Smooth muscle cell (in vitro differentiated cells): ENCODE measurements around the gene MSI2. TPM values are rescaled to one million over a fixed set of nuclear protein-coding genes. Genes with fewer than 3 reads are reported as not detected.

Experiments
- DNase-seq: peaks from one replicate; lab custom pipeline; 2025; ENCODE audit not compliant: unreplicated experiment; lab: John Stamatoyannopoulos, UW
- H2AFZ ChIP-seq: fragments of 200-600 bp; sonication (generic); 2 replicates; pipeline ENCODE4 v1.6.0; 2016; ENCODE audit warnings: antibody characterized with exemption, low read depth, mild to moderate bottlenecking
- H3F3A ChIP-seq: fragments of 200-600 bp; sonication (generic); 2 replicates; pipeline ENCODE4 v1.6.0; 2017; ENCODE audit warnings: antibody characterized with exemption, low read depth
- H3K27ac ChIP-seq: fragments of 200-600 bp; sonication (generic); 2 replicates; pipeline ENCODE4 v1.5.1; 2016; ENCODE audit warnings: low read depth, mild to moderate bottlenecking
- H3K27me3 ChIP-seq: fragments of 200-600 bp; sonication (generic); 2 replicates; pipeline ENCODE4 v1.6.1; 2016; ENCODE audit warnings: low read depth, mild to moderate bottlenecking
- H3K36me3 ChIP-seq: fragments of 200-600 bp; sonication (generic); 2 replicates; pipeline ENCODE4 v1.5.1; 2016; ENCODE audit warnings: low read depth
- H3K4me1 ChIP-seq: fragments of 200-600 bp; sonication (generic); 2 replicates; pipeline ENCODE4 v1.5.1; 2016; ENCODE audit warnings: low read depth
- H3K4me2 ChIP-seq: fragments of 200-600 bp; sonication (generic); 2 replicates; pipeline ENCODE4 v1.6.0; 2016; ENCODE audit warnings: mild to moderate bottlenecking
- H3K4me3 ChIP-seq: fragments of 200-600 bp; sonication (generic); 2 replicates; pipeline ENCODE4 v1.5.1; 2016; ENCODE audit warnings: mild to moderate bottlenecking
- H3K79me2 ChIP-seq: fragments of 200-600 bp; sonication (generic); 2 replicates; pipeline ENCODE4 v1.6.0; 2016; ENCODE audit warnings: low read depth, mild to moderate bottlenecking
- H3K9ac ChIP-seq: fragments of 200-600 bp; sonication (generic); 2 replicates; pipeline ENCODE4 v1.6.0; 2016; ENCODE audit warnings: low read depth
- H3K9me3 ChIP-seq: fragments of 200-600 bp; sonication (generic); replicated peaks from 2 replicates; pipeline ENCODE4 v1.5.1; 2016; ENCODE audit warnings: low read depth
- H4K20me1 ChIP-seq: fragments of 200-600 bp; sonication (generic); 2 replicates; pipeline ENCODE4 v1.6.0; 2016; ENCODE audit warnings: low read depth
- WGBS: methylation state at CpG from one replicate; pipeline ENCODE4 v1.1.7; 2016; ENCODE audit warnings: low lambda C conversion rate; 5-methylcytosine and 5-hydroxymethylcytosine counted together
- polyA plus RNA-seq: library from polyadenylated mRNA; unstranded; fragments of >200 nt; fragmentation: Nextera tagmentation; extraction: Ambion mirVana; gene quantifications from 2 replicates; pipeline ENCODE4 v1.2.1, GENCODE V29; 2016
- total RNA-seq: library from RNA; depleted of rRNA; stranded (reverse); fragments of >200 nt; gene quantifications from 2 replicates; pipeline ENCODE4 v1.2.3, GENCODE V29; 2014
- TF ChIP-seq, protein P1 (sequence below): fragments of 200-600 bp; sonication (generic); IDR thresholded peaks from 2 replicates; pipeline ENCODE4 v1.5.1; 2017; ENCODE audit warnings: borderline replicate concordance, mild to moderate bottlenecking, antibody characterized with exemption; ENCODE audit not compliant: insufficient read depth, poor library complexity, severe bottlenecking

MSI2 gene
- total and polyA plus RNA-seq, 2 experiments from 2014 or later, result 5.7 to 36.5 TPM

DNA sequence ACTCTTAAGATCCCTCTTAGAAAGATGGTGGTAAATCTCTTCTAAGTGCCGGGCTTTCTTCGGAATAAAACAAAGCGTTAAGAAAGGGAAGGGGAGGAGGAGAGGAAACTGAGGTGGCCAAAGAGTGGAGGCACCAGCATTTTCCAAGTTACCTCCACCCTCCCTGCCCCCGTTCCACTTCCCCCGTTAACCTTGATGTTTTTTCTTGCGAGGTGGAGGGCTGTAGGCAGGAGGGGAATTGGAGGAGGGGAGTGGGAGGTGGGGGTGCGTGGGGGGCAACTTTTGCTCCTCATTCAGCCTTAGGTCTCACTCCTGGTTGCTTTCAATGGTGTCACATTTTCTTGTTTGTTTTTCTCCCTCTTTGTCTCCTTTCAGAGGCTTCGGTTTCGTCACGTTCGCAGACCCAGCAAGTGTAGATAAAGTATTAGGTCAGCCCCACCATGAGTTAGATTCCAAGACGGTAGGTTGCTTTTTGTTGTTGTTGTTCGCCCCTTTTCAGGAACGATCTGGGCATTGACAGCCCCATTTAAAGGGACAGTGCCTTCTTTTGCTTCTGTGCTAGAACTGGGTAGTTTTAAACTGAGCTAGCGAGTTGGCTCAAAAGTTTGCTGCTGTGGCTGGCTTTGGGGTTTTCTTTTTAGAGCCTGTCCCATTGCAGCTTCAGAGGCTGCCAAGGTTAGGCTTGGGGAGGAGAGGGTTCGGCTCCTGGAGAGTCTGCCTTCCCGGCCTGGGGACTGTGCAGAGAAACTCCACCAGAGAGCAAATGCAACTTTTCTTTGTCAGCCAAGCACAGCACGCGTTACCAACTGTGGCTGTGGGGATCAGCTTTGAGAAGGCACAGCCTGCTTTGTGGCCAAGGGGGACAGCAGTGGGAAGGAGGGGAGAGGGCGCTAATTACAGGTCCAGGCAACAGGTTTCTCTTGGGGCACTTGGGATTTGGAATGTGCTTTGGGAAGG is 1.9 kb downstream of the MSI2 start:
- Histone ChIP-seq H3K4me1 (peaks cover 41% of the 10 kb centered on the region), H2AFZ (peak overlapping the region; percentile 56), H3K4me2 (peak overlapping the region; percentile 97), H3K36me3 (peaks cover 7% of the 10 kb centered on the region), H3F3A (peaks cover 5% of the 10 kb centered on the region), H4K20me1 (peaks cover 36% of the 10 kb centered on the region), H3K9me3 (no peaks in the 10 kb centered on the region), H3K4me3 (peak overlapping the region; percentile 83), H3K79me2 (peaks cover 42% of the 10 kb centered on the region), H3K27me3 (no peaks in the 10 kb centered on the region), H3K9ac (peak overlapping the region; percentile 69), H3K27ac (peak overlapping the region; percentile 1)
- TF ChIP-seq, protein P1, sequence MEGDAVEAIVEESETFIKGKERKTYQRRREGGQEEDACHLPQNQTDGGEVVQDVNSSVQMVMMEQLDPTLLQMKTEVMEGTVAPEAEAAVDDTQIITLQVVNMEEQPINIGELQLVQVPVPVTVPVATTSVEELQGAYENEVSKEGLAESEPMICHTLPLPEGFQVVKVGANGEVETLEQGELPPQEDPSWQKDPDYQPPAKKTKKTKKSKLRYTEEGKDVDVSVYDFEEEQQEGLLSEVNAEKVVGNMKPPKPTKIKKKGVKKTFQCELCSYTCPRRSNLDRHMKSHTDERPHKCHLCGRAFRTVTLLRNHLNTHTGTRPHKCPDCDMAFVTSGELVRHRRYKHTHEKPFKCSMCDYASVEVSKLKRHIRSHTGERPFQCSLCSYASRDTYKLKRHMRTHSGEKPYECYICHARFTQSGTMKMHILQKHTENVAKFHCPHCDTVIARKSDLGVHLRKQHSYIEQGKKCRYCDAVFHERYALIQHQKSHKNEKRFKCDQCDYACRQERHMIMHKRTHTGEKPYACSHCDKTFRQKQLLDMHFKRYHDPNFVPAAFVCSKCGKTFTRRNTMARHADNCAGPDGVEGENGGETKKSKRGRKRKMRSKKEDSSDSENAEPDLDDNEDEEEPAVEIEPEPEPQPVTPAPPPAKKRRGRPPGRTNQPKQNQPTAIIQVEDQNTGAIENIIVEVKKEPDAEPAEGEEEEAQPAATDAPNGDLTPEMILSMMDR, result no peak
- 5% methylated on average over 20 of the region's 20 CpGs for WGBS
- DNase-seq, result no peak

- H3K27ac ChIP-seq, result no peak overlapping the region
These were observed 3.0 kb downstream of the MSI2 start for GRCh38 chr17:57259306-57259705.

GRCh38 chr17:57259817-57260216 is 3.5 kb downstream of the MSI2 start:
- no peak overlapping the region for H3K9ac ChIP-seq
- H3K4me2 ChIP-seq, result peak overlapping the region; percentile 97
- peaks cover 52% of the 10 kb centered on the region for H4K20me1 ChIP-seq
- H3K27ac ChIP-seq, result no peak overlapping the region
- peaks cover under 1% of the 10 kb centered on the region for H3F3A ChIP-seq
- DNase-seq, result no peak
- peaks cover 49% of the 10 kb centered on the region for H3K79me2 ChIP-seq
- H2AFZ ChIP-seq, result no peak overlapping the region
- H3K4me3 ChIP-seq, result no peak overlapping the region
- peaks cover 35% of the 10 kb centered on the region for H3K4me1 ChIP-seq
- TF ChIP-seq, protein P1, result no peak
- WGBS, result 73% methylated on average over 4 of the region's 4 CpGs
- peaks cover 7% of the 10 kb centered on the region for H3K36me3 ChIP-seq
- no peaks in the 10 kb centered on the region for H3K27me3 ChIP-seq
- no peaks in the 10 kb centered on the region for H3K9me3 ChIP-seq

More at GRCh38 chr17:57259306-57259705, 3.0 kb downstream of the MSI2 start:
- Histone ChIP-seq H3F3A (peaks cover 5% of the 10 kb centered on the region), H3K36me3 (peaks cover 7% of the 10 kb centered on the region), H3K4me2 (peak overlapping the region; percentile 97), H4K20me1 (peaks cover 47% of the 10 kb centered on the region), H3K27me3 (no peaks in the 10 kb centered on the region), H3K4me3 (peak overlapping the region; percentile 83), H3K9me3 (no peaks in the 10 kb centered on the region), H3K4me1 (peaks cover 38% of the 10 kb centered on the region), H2AFZ (no peak overlapping the region), H3K79me2 (peaks cover 47% of the 10 kb centered on the region), H3K9ac (no peak overlapping the region)
- WGBS, result 78% methylated on average over 3 of the region's 3 CpGs
- no peak for DNase-seq
- TF ChIP-seq, protein P1, result no peak
